Activated T-cell treated with anti-CD3 and anti-CD28 coated beads, Interleukin-2, amount 50 U/mL, for 4 hours (primary cell): Measurements from ENCODE around the gene CA10. TPM values are rescaled to one million over a fixed set of nuclear protein-coding genes. Genes with fewer than 3 reads are reported as not detected.

Source experiments
- ATAC-seq, 2 donors: fragments of 200-7000 bp; cut with Tn5 transposase; one replicate each; pipeline ENCODE4 v1.10.0; 2021
- DNase-seq: peaks from one replicate; pipeline ENCODE4 v3.0.0-alpha.2; 2020
- H3K27me3 Mint-ChIP-seq: one replicate; pipeline ENCODE4 v1.8.0; 2021; ENCODE audit warnings: low read depth, mixed read lengths
- H3K36me3 Mint-ChIP-seq: one replicate; pipeline ENCODE4 v1.8.0; 2022; ENCODE audit warnings: mixed read lengths; ENCODE audit not compliant: insufficient read depth
- H3K4me1 Mint-ChIP-seq: one replicate; pipeline ENCODE4 v1.8.0; 2021; ENCODE audit warnings: low read depth, mixed read lengths
- H3K4me3 Mint-ChIP-seq: one replicate; pipeline ENCODE4 v1.8.0; 2021; ENCODE audit warnings: mild to moderate bottlenecking, moderate library complexity, mixed read lengths
- H3K9me3 Mint-ChIP-seq: one replicate; pipeline ENCODE4 v1.8.0; 2021; ENCODE audit warnings: mixed read lengths
- total RNA-seq, 3 donors: library from RNA; stranded (reverse); gene quantifications; one replicate each; pipeline ENCODE4 v1.2.1, GENCODE V29; 2021

The CA10 gene
- total RNA-seq: not detected

GRCh38 chr17:52158450-52159042 lies at the start of gene CA10:
CA10 (minus strand) TSS chr17:52158714.
- H3K27me3 Mint-ChIP-seq: peaks cover 54% of the 10 kb centered on the region
- peaks cover 6% of the 10 kb centered on the region for H3K4me1 Mint-ChIP-seq
- no peaks in the 10 kb centered on the region for H3K36me3 Mint-ChIP-seq
- ATAC-seq: no peak
- H3K4me3 Mint-ChIP-seq: no peak within 1 kb of the TSS
- DNase-seq: no peak
- peaks cover 7% of the 10 kb centered on the region for H3K9me3 Mint-ChIP-seq

- Mint-ChIP-seq H3K4me1 (no peaks in the 10 kb centered on the region), H3K36me3 (no peaks in the 10 kb centered on the region), H3K4me3 (no peak overlapping the region), H3K9me3 (no peaks in the 10 kb centered on the region), H3K27me3 (peaks cover 3% of the 10 kb centered on the region)
- ATAC-seq (no peak), DNase-seq (no peak)
These were observed 49.3 kb upstream of the CA10 start for GRCh38 chr17:52207796-52208195.

GRCh38 chr17:52202520-52203080 lies 44.1 kb upstream of the CA10 start:
- ATAC-seq (no peak), DNase-seq (no peak)
- Mint-ChIP-seq H3K4me1 (no peaks in the 10 kb centered on the region), H3K27me3 (peaks cover 3% of the 10 kb centered on the region), H3K4me3 (no peak overlapping the region), H3K9me3 (peaks cover 3% of the 10 kb centered on the region), H3K36me3 (no peaks in the 10 kb centered on the region)

GRCh38 chr17:52201767-52202519 lies 43.4 kb upstream of the CA10 start:
- peaks cover 3% of the 10 kb centered on the region for H3K27me3 Mint-ChIP-seq
- DNase-seq (no peak), ATAC-seq (no peak)
- peaks cover 3% of the 10 kb centered on the region for H3K9me3 Mint-ChIP-seq
- no peaks in the 10 kb centered on the region for H3K4me1 Mint-ChIP-seq
- no peaks in the 10 kb centered on the region for H3K36me3 Mint-ChIP-seq
- no peak overlapping the region for H3K4me3 Mint-ChIP-seq

- Mint-ChIP-seq H3K4me1 (no peaks in the 10 kb centered on the region), H3K4me3 (no peak overlapping the region), H3K9me3 (no peaks in the 10 kb centered on the region), H3K36me3 (no peaks in the 10 kb centered on the region), H3K27me3 (peaks cover 2% of the 10 kb centered on the region)
- no peak for DNase-seq
- no peak for ATAC-seq
These were observed 33.0 kb upstream of the CA10 start for GRCh38 chr17:52191491-52191890.

- no peaks in the 10 kb centered on the region for H3K9me3 Mint-ChIP-seq
- H3K27me3 Mint-ChIP-seq: peaks cover under 1% of the 10 kb centered on the region
- H3K36me3 Mint-ChIP-seq: no peaks in the 10 kb centered on the region
- H3K4me3 Mint-ChIP-seq: no peak overlapping the region
- DNase-seq: no peak
- no peak for ATAC-seq
- no peaks in the 10 kb centered on the region for H3K4me1 Mint-ChIP-seq
These were observed 23.3 kb upstream of the CA10 start for GRCh38 chr17:52181782-52182181.

GRCh38 chr17:52178012-52178411 lies 19.5 kb upstream of the CA10 start:
- Mint-ChIP-seq H3K27me3 (peaks cover 3% of the 10 kb centered on the region), H3K36me3 (no peaks in the 10 kb centered on the region), H3K4me1 (no peaks in the 10 kb centered on the region), H3K9me3 (no peaks in the 10 kb centered on the region), H3K4me3 (no peak overlapping the region)
- ATAC-seq: no peak
- DNase-seq: no peak

GRCh38 chr17:52170963-52171572 lies 12.6 kb upstream of the CA10 start:
- Mint-ChIP-seq H3K9me3 (no peaks in the 10 kb centered on the region), H3K27me3 (no peaks in the 10 kb centered on the region), H3K4me3 (no peak overlapping the region), H3K36me3 (no peaks in the 10 kb centered on the region), H3K4me1 (no peaks in the 10 kb centered on the region)
- ATAC-seq: no peak
- no peak for DNase-seq

- no peak overlapping the region for H3K4me3 Mint-ChIP-seq
- peaks cover 49% of the 10 kb centered on the region for H3K27me3 Mint-ChIP-seq
- no peak for ATAC-seq
- DNase-seq: no peak
- no peaks in the 10 kb centered on the region for H3K36me3 Mint-ChIP-seq
- H3K4me1 Mint-ChIP-seq: peaks cover 6% of the 10 kb centered on the region
- H3K9me3 Mint-ChIP-seq: peaks cover 7% of the 10 kb centered on the region
These were observed 1.6 kb upstream of the CA10 start for GRCh38 chr17:52160136-52160567.

GRCh38 chr17:52159246-52160135 lies 977 bp upstream of the CA10 start:
- DNase-seq (no peak), ATAC-seq (no peak)
- Mint-ChIP-seq H3K27me3 (peaks cover 51% of the 10 kb centered on the region), H3K4me3 (no peak overlapping the region), H3K36me3 (no peaks in the 10 kb centered on the region), H3K4me1 (peaks cover 6% of the 10 kb centered on the region), H3K9me3 (peaks cover 7% of the 10 kb centered on the region)

GRCh38 chr17:52157603-52158449 lies 688 bp downstream of the CA10 start:
- Mint-ChIP-seq H3K36me3 (no peaks in the 10 kb centered on the region), H3K27me3 (peaks cover 54% of the 10 kb centered on the region), H3K4me1 (peaks cover 6% of the 10 kb centered on the region), H3K9me3 (peaks cover 6% of the 10 kb centered on the region), H3K4me3 (no peak overlapping the region)
- ATAC-seq (peak; percentile 41 to 43), DNase-seq (no peak)

- Mint-ChIP-seq H3K27me3 (peaks cover 54% of the 10 kb centered on the region), H3K4me3 (no peak overlapping the region), H3K4me1 (peaks cover 6% of the 10 kb centered on the region), H3K9me3 (no peaks in the 10 kb centered on the region), H3K36me3 (no peaks in the 10 kb centered on the region)
- ATAC-seq (no peak), DNase-seq (no peak)
These were observed 1.6 kb downstream of the CA10 start for GRCh38 chr17:52156576-52157570.
